ENCODE results near the gene SLC15A3.
A peak's percentile ranks its signal among the peaks of the same experiment; 100 is the strongest.

The SLC15A3 gene

GRCh38 chr11:60899046-60899936 lies 52.7 kb downstream of the SLC15A3 start:
- DNase-seq (ENCODE audit: extremely low spot score) = peak; percentile 58
- POLR2A ChIA-PET = interaction anchor here (0.8 kb wide), 1 partner anchor 74 kb away, joined by 4 read pairs; no protein-coding TSS in a partner anchor
- TF ChIP-seq, protein P1, sequence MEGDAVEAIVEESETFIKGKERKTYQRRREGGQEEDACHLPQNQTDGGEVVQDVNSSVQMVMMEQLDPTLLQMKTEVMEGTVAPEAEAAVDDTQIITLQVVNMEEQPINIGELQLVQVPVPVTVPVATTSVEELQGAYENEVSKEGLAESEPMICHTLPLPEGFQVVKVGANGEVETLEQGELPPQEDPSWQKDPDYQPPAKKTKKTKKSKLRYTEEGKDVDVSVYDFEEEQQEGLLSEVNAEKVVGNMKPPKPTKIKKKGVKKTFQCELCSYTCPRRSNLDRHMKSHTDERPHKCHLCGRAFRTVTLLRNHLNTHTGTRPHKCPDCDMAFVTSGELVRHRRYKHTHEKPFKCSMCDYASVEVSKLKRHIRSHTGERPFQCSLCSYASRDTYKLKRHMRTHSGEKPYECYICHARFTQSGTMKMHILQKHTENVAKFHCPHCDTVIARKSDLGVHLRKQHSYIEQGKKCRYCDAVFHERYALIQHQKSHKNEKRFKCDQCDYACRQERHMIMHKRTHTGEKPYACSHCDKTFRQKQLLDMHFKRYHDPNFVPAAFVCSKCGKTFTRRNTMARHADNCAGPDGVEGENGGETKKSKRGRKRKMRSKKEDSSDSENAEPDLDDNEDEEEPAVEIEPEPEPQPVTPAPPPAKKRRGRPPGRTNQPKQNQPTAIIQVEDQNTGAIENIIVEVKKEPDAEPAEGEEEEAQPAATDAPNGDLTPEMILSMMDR (IDR thresholded peaks at IDR 0.05; ENCODE audit: control extremely low read depth, extremely low read depth, low read depth, missing control alignments) = peak; percentile 89
- CTCF ChIA-PET = interaction anchor here (0.6 to 14.0 kb wide), 51 partner anchors 9 to 634 kb away, joined by 3 to 157 read pairs (median 5); partner anchors contain the start of genes TMEM109, TMEM132A and ZP1

DNA sequence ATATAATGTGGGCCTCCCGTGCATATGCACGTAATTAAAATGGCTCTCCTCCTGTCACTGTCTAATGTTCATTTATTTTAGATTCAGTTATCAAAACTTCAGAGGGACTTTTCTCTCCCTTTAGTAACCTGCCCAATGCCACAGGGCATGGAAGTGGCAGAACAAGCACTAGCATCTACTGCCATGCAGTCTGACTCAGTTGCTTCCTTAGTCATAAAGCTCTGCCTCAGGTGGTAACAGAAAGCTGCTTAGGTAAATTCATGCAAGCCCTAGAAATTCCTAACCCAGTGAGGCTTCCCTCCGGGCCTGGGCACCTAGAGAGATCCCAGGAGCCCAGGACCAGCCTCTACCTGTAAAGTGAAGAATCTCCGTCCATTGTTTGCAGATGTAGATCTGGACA lies 54.5 kb downstream of the SLC15A3 start:
- no peak for DNase-seq (ENCODE audit: extremely low spot score)
- TF ChIP-seq, protein P1 (IDR thresholded peaks at IDR 0.05; ENCODE audit: control extremely low read depth, extremely low read depth, low read depth, missing control alignments) = no peak
- POLR2A ChIA-PET = no interaction called here
- CTCF ChIA-PET = interaction anchor here (1.3 to 14.0 kb wide), 4 partner anchors 7 to 129 kb away, joined by 3 to 157 read pairs (median 76); no protein-coding TSS in a partner anchor

DNA sequence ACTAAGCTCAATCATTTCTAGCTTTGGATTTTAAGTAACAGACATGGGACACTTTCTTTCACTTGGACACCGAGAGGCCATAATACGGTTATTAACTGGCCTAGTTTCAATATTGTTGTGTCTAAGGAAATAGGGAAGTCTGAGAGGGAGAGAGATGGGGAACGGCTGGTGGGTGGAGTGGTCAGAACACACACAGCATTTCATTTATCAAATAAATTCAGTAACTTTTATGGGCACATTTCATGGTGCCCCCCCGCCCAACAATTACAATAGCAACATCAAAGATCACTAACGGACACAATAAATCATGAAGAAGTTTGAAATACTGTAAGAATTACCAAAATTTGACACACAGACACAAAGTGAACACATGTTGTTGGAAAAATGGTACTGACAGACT lies 56.3 kb downstream of the SLC15A3 start:
- CTCF ChIA-PET = interaction anchor here (0.7 to 14.0 kb wide), 7 partner anchors 8 to 71 kb away, joined by 3 to 157 read pairs (median 4); no protein-coding TSS in a partner anchor
- TF ChIP-seq, protein P1 (IDR thresholded peaks at IDR 0.05; ENCODE audit: control extremely low read depth, extremely low read depth, low read depth, missing control alignments) = no peak
- no peak for DNase-seq (ENCODE audit: extremely low spot score)
- POLR2A ChIA-PET = no interaction called here

DNA sequence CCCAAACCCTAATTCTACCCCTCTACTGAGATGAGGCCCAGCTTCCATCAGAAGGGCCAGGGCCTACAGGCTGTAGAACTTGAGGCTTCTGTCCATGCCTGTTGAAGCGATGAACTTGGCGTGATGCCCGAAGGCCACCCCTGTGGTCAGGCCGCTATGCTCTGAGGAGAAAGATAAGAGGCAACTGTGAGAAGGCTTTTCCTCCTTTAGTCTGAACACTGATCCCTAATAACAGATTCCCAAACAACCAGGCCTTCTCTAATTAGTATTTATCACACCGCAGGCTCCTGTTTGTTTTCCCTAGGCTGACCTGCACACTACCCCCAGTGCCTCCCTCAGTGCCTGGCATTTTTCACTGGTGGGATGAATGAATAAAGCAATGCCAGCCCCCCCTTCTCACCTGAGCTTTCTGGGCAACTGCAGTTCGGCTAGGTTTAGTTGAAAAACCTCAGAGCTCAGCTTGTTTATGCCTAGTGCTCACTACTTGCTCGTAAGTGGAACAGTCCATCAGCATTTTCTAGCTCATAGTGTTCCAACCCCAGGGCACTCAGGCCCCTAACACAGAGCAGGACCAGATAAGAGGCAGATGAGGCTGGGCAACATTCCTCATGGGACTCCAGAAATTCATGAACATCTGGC lies 60.8 kb downstream of the SLC15A3 start:
- DNase-seq (ENCODE audit: extremely low spot score) = no peak
- TF ChIP-seq, protein P1 (IDR thresholded peaks at IDR 0.05; ENCODE audit: control extremely low read depth, extremely low read depth, low read depth, missing control alignments) = no peak
- CTCF ChIA-PET = interaction anchor here (1.1 to 7.6 kb wide), 5 partner anchors 8 to 61 kb away, joined by 3 to 129 read pairs (median 6); no protein-coding TSS in a partner anchor
- POLR2A ChIA-PET = interaction anchor here (0.6 kb wide), 1 partner anchor 224 kb away, joined by 4 read pairs; no protein-coding TSS in a partner anchor

DNA sequence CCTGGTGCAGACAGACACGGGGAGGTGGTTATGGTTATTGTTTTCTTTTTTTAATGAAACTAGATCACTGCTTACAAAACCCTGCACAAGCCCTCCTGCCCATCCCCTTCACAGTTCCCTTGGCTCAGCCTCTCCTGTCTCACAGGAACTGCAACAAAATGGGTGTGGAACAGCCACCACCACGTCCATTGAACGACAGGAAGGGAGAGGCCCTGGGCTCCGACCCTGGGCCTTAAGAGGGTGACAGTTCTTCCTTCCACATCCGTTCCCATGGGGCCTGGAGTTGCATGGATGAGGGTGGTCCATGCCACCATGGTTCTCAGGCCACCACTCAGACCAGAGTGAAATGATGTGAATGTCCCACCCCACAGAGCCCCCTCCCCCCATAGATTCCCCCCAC lies 61.3 kb downstream of the SLC15A3 start:
- TF ChIP-seq, protein P1 (IDR thresholded peaks at IDR 0.05; ENCODE audit: control extremely low read depth, extremely low read depth, low read depth, missing control alignments) = no peak
- no peak for DNase-seq (ENCODE audit: extremely low spot score)
- POLR2A ChIA-PET = interaction anchor here (0.6 kb wide), 1 partner anchor 224 kb away, joined by 4 read pairs; no protein-coding TSS in a partner anchor
- CTCF ChIA-PET = interaction anchor here (1.1 to 7.6 kb wide), 4 partner anchors 10 to 60 kb away, joined by 3 to 129 read pairs (median 51); no protein-coding TSS in a partner anchor

- ChIA-PET POLR2A (no interaction called here), CTCF (interaction anchor here (0.7 to 7.6 kb wide), 7 partner anchors 9 to 127 kb away, joined by 3 to 129 read pairs (median 6); no protein-coding TSS in a partner anchor)
- DNase-seq (ENCODE audit: extremely low spot score) = no peak
- TF ChIP-seq, protein P1 (IDR thresholded peaks at IDR 0.05; ENCODE audit: control extremely low read depth, extremely low read depth, low read depth, missing control alignments) = no peak
These were observed 62.1 kb downstream of the SLC15A3 start for GRCh38 chr11:60889869-60890311.

All from GM10248 (cell line).